ENCODE measurements around the gene C10orf120.

Gene C10orf120

GRCh38 chr10:122703483-122704448, 4.1 kb upstream of the C10orf120 start:
- DNase-seq (ENCODE audit: low spot score) = peak; percentile 86

- peak; percentile 70 for DNase-seq (ENCODE audit: low spot score)
Observed at GRCh38 chr10:122702275-122702674, 2.6 kb upstream of the C10orf120 start.

GRCh38 chr10:122701652-122702051, 2.0 kb upstream of the C10orf120 start:
- no peak for DNase-seq (ENCODE audit: low spot score)

GRCh38 chr10:122696687-122697086, 3.0 kb downstream of the C10orf120 start:
- no peak for DNase-seq (ENCODE audit: low spot score)

- no peak for DNase-seq (ENCODE audit: low spot score)
Observed at GRCh38 chr10:122692744-122693143, 6.9 kb downstream of the C10orf120 start.

- no peak for DNase-seq (ENCODE audit: low spot score)
Observed at GRCh38 chr10:122689146-122689820, 10.4 kb downstream of the C10orf120 start.

GRCh38 chr10:122688293-122688989, 11.2 kb downstream of the C10orf120 start:
- DNase-seq (ENCODE audit: low spot score) = peak; percentile 25

GRCh38 chr10:122682522-122682921, 17.1 kb downstream of the C10orf120 start:
- DNase-seq (ENCODE audit: low spot score) = no peak

- no peak for DNase-seq (ENCODE audit: low spot score)
Observed at GRCh38 chr10:122678266-122678665, 21.4 kb downstream of the C10orf120 start.

- no peak for DNase-seq (ENCODE audit: low spot score)
Observed at GRCh38 chr10:122675278-122675677, 24.4 kb downstream of the C10orf120 start.

GRCh38 chr10:122674781-122675180, 24.9 kb downstream of the C10orf120 start:
- no peak for DNase-seq (ENCODE audit: low spot score)

GRCh38 chr10:122673731-122674130, 25.9 kb downstream of the C10orf120 start:
- DNase-seq (ENCODE audit: low spot score) = no peak

- DNase-seq (ENCODE audit: low spot score) = no peak
Observed at GRCh38 chr10:122673269-122673668, 26.4 kb downstream of the C10orf120 start.

GRCh38 chr10:122672655-122673054, 27.0 kb downstream of the C10orf120 start:
- no peak for DNase-seq (ENCODE audit: low spot score)

- DNase-seq (ENCODE audit: low spot score) = no peak
Observed at GRCh38 chr10:122671355-122671754, 28.3 kb downstream of the C10orf120 start.

GRCh38 chr10:122669842-122670241, 29.8 kb downstream of the C10orf120 start:
- no peak for DNase-seq (ENCODE audit: low spot score)

- no peak for DNase-seq (ENCODE audit: low spot score)
Observed at GRCh38 chr10:122669045-122669444, 30.6 kb downstream of the C10orf120 start.

GRCh38 chr10:122665946-122666345, 33.7 kb downstream of the C10orf120 start:
- no peak for DNase-seq (ENCODE audit: low spot score)

- DNase-seq (ENCODE audit: low spot score) = no peak
Observed at GRCh38 chr10:122665329-122665860, 34.3 kb downstream of the C10orf120 start.

GRCh38 chr10:122664501-122664900, 35.1 kb downstream of the C10orf120 start:
- DNase-seq (ENCODE audit: low spot score) = no peak

GRCh38 chr10:122663516-122664130, 36.0 kb downstream of the C10orf120 start:
- DNase-seq (ENCODE audit: low spot score) = no peak

GRCh38 chr10:122662231-122662630, 37.4 kb downstream of the C10orf120 start:
- no peak for DNase-seq (ENCODE audit: low spot score)
